Neural progenitor cell (in vitro differentiated cells): Measurements from ENCODE around the gene GPC4. TPM values are rescaled to one million over a fixed set of nuclear protein-coding genes. Genes with fewer than 3 reads are reported as not detected.
A peak's percentile ranks its signal among the peaks of the same experiment; 100 is the strongest.

Experiments
- DNase-seq: peaks from one replicate; pipeline ENCODE4 v3.0.0-alpha.2; 2016; ENCODE audit warnings: low spot score
- H2AFZ ChIP-seq: fragments of 200-600 bp; sonication (generic); replicated peaks from 2 replicates; pipeline ENCODE4 v1.6.1; 2016; ENCODE audit warnings: antibody characterized with exemption
- H3F3A ChIP-seq: fragments of 200-600 bp; sonication (generic); 2 replicates; pipeline ENCODE4 v1.6.1; 2016; ENCODE audit warnings: antibody characterized with exemption, low read depth
- H3K27ac ChIP-seq: fragments of 200-600 bp; sonication (generic); 2 replicates; pipeline ENCODE4 v1.5.1; 2016; ENCODE audit warnings: mild to moderate bottlenecking
- H3K27me3 ChIP-seq: fragments of 200-600 bp; sonication (generic); 2 replicates; pipeline ENCODE4 v1.6.1; 2016; ENCODE audit warnings: mild to moderate bottlenecking, moderate library complexity
- H3K36me3 ChIP-seq: fragments of 200-600 bp; sonication (generic); 2 replicates; pipeline ENCODE4 v1.5.1; 2016
- H3K4me1 ChIP-seq: fragments of 200-600 bp; sonication (generic); 2 replicates; pipeline ENCODE4 v1.6.1; 2016; ENCODE audit warnings: mixed run types
- H3K4me2 ChIP-seq: fragments of 200-600 bp; sonication (generic); 2 replicates; pipeline ENCODE4 v1.6.1; 2016
- H3K4me3 ChIP-seq: fragments of 200-600 bp; sonication (generic); 2 replicates; pipeline ENCODE4 v1.5.1; 2016
- H3K79me2 ChIP-seq: fragments of 200-600 bp; sonication (generic); 2 replicates; pipeline ENCODE4 v1.6.1; 2016; ENCODE audit warnings: low read depth
- H3K9ac ChIP-seq: fragments of 200-600 bp; sonication (generic); 2 replicates; pipeline ENCODE4 v1.6.1; 2016
- H3K9me3 ChIP-seq: fragments of 200-600 bp; sonication (generic); 2 replicates; pipeline ENCODE4 v1.5.1; 2016; ENCODE audit warnings: low read depth
- H4K20me1 ChIP-seq: fragments of 200-600 bp; sonication (generic); 2 replicates; pipeline ENCODE4 v1.6.1; 2016; ENCODE audit warnings: low read depth
- H3K27ac Mint-ChIP-seq: 3 replicates; pipeline ENCODE4 v1.8.0; 2021; ENCODE audit warnings: mixed read lengths
- H3K27me3 Mint-ChIP-seq: 2 replicates; pipeline ENCODE4 v1.8.0; 2022; ENCODE audit warnings: low read depth, mild to moderate bottlenecking, inconsistent platforms, moderate library complexity, mixed read lengths; ENCODE audit not compliant: insufficient read depth
- H3K36me3 Mint-ChIP-seq: 3 replicates; pipeline ENCODE4 v1.8.0; 2021; ENCODE audit warnings: mixed read lengths
- H3K4me1 Mint-ChIP-seq: 3 replicates; pipeline ENCODE4 v1.8.0; 2021; ENCODE audit warnings: mixed read lengths
- H3K4me3 Mint-ChIP-seq: 3 replicates; pipeline ENCODE4 v1.8.0; 2021; ENCODE audit warnings: mild to moderate bottlenecking, moderate library complexity, mixed read lengths
- H3K9me3 Mint-ChIP-seq: 3 replicates; pipeline ENCODE4 v1.8.0; 2020; ENCODE audit warnings: mixed read lengths
- CTCF ChIP-seq: fragments of 200-600 bp; sonication (generic); IDR thresholded peaks from 2 replicates; pipeline ENCODE4 v1.5.1; 2017; ENCODE audit warnings: antibody characterized with exemption, mild to moderate bottlenecking
- EZH2 ChIP-seq: fragments of 200-600 bp; sonication (generic); IDR thresholded peaks from 2 replicates; pipeline ENCODE4 v1.6.1; 2017; ENCODE audit warnings: antibody characterized with exemption, mild to moderate bottlenecking, moderate library complexity
- EZH2phosphoT487 ChIP-seq: fragments of 200-600 bp; sonication (generic); IDR thresholded peaks from 2 replicates; pipeline ENCODE4 v1.6.1; 2017; ENCODE audit warnings: antibody characterized with exemption
- total RNA-seq: library from RNA; depleted of rRNA; stranded (reverse); fragments of >200 nt; gene quantifications from 2 replicates; pipeline ENCODE4 v1.2.3, GENCODE V29; 2015; ENCODE audit warnings: low replicate concordance

GPC4 gene
- total RNA-seq, 1 donor from 2014 or later, result 23.6 TPM

- H3K4me3 ChIP-seq, result no peak overlapping the region
- H3K27me3 Mint-ChIP-seq, result peaks cover 5% of the 10 kb centered on the region
- no peak overlapping the region for H3K9ac ChIP-seq
- H3K27me3 ChIP-seq, result no peaks in the 10 kb centered on the region
- peaks cover 35% of the 10 kb centered on the region for H3K4me1 ChIP-seq
- H3K36me3 Mint-ChIP-seq, result peaks cover 3% of the 10 kb centered on the region
- peaks cover 21% of the 10 kb centered on the region for H3F3A ChIP-seq
- H3K27ac Mint-ChIP-seq, result no peak overlapping the region
- H3K36me3 ChIP-seq, result no peaks in the 10 kb centered on the region
- DNase-seq, result no peak
- H2AFZ ChIP-seq, result no peak overlapping the region
- no peak overlapping the region for H3K4me2 ChIP-seq
- no peak for TF ChIP-seq EZH2
- TF ChIP-seq CTCF, result no peak
- no peak for TF ChIP-seq EZH2phosphoT487
- peaks cover 4% of the 10 kb centered on the region for H3K79me2 ChIP-seq
- H3K27ac ChIP-seq, result no peak overlapping the region
- H4K20me1 ChIP-seq, result no peaks in the 10 kb centered on the region
- no peak overlapping the region for H3K4me3 Mint-ChIP-seq
- H3K9me3 Mint-ChIP-seq, result no peaks in the 10 kb centered on the region
- H3K4me1 Mint-ChIP-seq, result peaks cover 24% of the 10 kb centered on the region
- H3K9me3 ChIP-seq, result no peaks in the 10 kb centered on the region
Measured at GRCh38 chrX:133314281-133314680, 101.0 kb downstream of the GPC4 start.

- no peaks in the 10 kb centered on the region for H3K9me3 Mint-ChIP-seq
- peaks cover 9% of the 10 kb centered on the region for H3K27me3 Mint-ChIP-seq
- peak overlapping the region; percentile 22 for H3K4me3 ChIP-seq
- H3K79me2 ChIP-seq, result peaks cover 4% of the 10 kb centered on the region
- no peak overlapping the region for H2AFZ ChIP-seq
- no peaks in the 10 kb centered on the region for H3K9me3 ChIP-seq
- H3K36me3 Mint-ChIP-seq, result peaks cover 21% of the 10 kb centered on the region
- no peak overlapping the region for H3K27ac Mint-ChIP-seq
- H3K36me3 ChIP-seq, result no peaks in the 10 kb centered on the region
- H3K27ac ChIP-seq, result peak overlapping the region; percentile 92
- no peaks in the 10 kb centered on the region for H4K20me1 ChIP-seq
- peaks cover 64% of the 10 kb centered on the region for H3K4me1 ChIP-seq
- TF ChIP-seq EZH2 (no peak), CTCF (no peak), EZH2phosphoT487 (no peak)
- no peaks in the 10 kb centered on the region for H3K27me3 ChIP-seq
- H3F3A ChIP-seq, result peaks cover 45% of the 10 kb centered on the region
- H3K4me1 Mint-ChIP-seq, result peaks cover 12% of the 10 kb centered on the region
- peak overlapping the region; percentile 53 for H3K4me2 ChIP-seq
- H3K4me3 Mint-ChIP-seq, result no peak overlapping the region
- DNase-seq, result peak; percentile 37
- no peak overlapping the region for H3K9ac ChIP-seq
Measured at GRCh38 chrX:133308499-133308897, 106.8 kb downstream of the GPC4 start.

- no peak overlapping the region for H3K27ac Mint-ChIP-seq
- peak overlapping the region; percentile 30 for H3K4me3 ChIP-seq
- no peaks in the 10 kb centered on the region for H3K36me3 ChIP-seq
- no peak overlapping the region for H3K4me3 Mint-ChIP-seq
- TF ChIP-seq EZH2 (no peak), CTCF (peak; percentile 49)
- peaks cover 4% of the 10 kb centered on the region for H3K79me2 ChIP-seq
- peaks cover 58% of the 10 kb centered on the region for H3K4me1 ChIP-seq
- no peaks in the 10 kb centered on the region for H3K27me3 ChIP-seq
- H3K27me3 Mint-ChIP-seq, result peaks cover 9% of the 10 kb centered on the region
- peak overlapping the region; percentile 95 for H3K27ac ChIP-seq
- no peak overlapping the region for H2AFZ ChIP-seq
- peak overlapping the region; percentile 75 for H3K4me2 ChIP-seq
- no peak overlapping the region for H3K9ac ChIP-seq
- DNase-seq, result peak; percentile 92
- H3K9me3 Mint-ChIP-seq, result no peaks in the 10 kb centered on the region
- peaks cover 25% of the 10 kb centered on the region for H3K36me3 Mint-ChIP-seq
- H3K9me3 ChIP-seq, result no peaks in the 10 kb centered on the region
- H3F3A ChIP-seq, result peaks cover 39% of the 10 kb centered on the region
- H3K4me1 Mint-ChIP-seq, result peaks cover 5% of the 10 kb centered on the region
- no peaks in the 10 kb centered on the region for H4K20me1 ChIP-seq
Measured at GRCh38 chrX:133307637-133308498, 107.4 kb downstream of the GPC4 start.
